ENCODE results near the gene RELCH.
A peak's percentile ranks its signal among the peaks of the same experiment; 100 is the strongest.

Gene RELCH

DNA sequence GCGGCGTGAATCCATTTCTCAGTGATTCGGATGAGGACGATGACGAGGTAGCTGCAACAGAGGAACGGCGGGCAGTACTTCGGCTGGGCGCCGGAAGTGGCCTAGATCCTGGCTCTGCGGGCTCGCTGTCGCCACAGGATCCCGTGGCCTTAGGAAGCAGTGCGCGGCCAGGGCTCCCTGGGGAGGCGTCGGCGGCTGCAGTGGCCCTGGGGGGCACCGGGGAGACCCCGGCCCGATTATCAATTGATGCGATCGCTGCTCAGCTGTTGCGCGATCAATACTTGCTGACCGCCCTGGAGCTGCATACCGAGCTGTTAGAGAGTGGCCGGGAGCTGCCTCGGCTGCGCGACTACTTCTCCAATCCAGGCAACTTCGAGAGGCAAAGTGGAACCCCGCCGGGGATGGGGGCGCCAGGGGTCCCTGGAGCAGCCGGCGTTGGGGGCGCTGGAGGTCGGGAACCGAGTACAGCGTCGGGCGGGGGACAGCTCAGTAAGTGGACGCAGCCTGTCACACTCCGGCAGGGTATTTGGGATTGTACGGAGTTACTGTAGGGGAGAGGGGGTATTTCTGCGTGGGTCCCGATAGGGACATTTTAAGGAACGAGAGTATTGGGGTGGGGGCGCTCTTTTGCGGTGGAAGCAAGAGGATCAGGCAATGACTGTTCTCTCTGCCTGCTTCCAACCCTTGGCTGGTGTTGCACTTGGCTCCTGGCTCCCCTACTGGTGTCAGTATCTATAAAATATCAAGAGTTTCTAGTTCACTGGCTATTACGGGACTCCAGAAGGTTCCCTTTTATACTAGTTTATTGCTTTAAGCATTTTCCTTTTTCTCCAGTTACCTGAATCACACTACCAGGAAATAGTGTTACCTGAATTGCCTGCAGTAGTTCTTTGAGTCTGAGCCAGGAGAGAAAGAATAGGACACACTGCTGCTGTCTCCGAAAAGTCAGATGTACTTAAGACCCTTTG is 772 bp downstream of the RELCH start:
- peak; percentile 18 for DNase-seq

DNA sequence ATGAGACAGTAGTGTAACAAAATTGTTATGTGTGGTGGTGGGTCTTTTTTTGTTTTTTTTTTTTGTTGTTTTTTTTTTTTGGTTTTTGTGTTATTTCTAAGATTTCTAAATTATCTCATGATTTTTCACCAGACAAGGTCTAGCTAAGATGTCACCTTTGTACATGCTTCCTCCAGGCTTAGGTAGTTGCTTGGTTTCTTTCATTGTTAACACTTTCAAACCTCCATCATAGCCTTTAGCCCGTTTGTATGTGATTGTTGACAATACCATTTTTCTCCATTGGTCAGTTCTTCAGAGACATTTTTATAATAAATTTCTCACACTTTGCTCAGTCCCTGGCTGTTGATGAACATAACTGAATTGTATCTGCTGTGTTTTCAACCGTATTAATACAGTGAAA is 2.2 kb downstream of the RELCH start:
- no peak for DNase-seq

DNA sequence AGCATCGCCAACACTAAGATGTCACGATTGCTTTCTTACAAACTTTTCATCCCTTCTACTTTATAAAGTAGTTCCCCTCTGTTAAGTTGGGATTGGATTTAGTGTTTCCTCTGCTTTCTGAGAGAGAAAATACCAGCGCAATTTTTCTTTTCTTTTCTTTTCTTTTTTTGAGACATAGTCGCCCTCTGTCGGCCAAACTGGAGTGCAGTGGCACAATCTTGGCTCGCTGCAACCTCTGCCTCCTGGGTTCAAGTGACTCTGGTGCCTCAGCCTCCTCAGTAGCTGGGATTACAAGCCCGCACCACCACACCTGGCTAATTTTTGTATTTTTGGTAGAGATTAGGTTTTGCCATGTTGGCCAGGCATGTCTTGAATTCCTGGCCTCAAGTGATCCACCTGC is 9.0 kb downstream of the RELCH start:
- no peak for DNase-seq

DNA sequence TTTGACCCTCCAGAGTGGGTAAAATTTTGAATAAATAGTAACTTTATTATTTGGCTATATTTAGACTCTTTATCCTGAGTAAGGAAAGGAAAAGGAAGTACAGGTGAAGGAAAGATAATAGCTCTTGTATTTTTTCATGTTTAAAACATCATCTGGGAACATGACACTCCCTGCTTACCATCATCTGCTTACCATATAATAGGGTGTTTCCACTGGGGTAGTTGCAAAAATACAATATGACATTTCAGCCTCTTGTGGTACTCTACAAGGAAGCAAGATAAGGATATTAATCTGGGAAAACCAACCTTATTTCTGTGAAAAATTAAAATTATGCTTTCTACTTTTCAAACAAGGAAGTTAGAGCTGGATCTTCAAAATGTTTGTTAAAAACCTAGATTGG is 9.9 kb downstream of the RELCH start:
- DNase-seq = no peak

DNA sequence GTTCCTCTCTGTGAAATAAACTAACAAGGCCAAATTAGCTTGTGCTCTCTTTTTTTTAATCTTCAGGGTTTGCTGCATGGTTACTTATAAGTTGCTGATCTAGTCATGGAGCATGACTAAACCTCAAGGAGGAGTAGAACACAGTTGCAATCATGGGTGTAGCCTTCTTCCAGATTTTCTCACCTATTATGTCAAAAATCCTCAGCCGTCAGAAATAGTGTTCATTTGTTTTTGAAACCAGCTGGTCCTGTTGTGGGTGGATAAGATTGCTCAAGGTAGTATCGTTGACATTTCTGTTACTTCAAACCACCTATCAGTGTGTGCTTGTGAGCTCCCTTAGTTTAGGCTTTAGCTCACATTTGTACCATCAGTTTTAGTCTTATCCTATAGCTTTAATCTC is 11.2 kb downstream of the RELCH start:
- no peak for DNase-seq

DNA sequence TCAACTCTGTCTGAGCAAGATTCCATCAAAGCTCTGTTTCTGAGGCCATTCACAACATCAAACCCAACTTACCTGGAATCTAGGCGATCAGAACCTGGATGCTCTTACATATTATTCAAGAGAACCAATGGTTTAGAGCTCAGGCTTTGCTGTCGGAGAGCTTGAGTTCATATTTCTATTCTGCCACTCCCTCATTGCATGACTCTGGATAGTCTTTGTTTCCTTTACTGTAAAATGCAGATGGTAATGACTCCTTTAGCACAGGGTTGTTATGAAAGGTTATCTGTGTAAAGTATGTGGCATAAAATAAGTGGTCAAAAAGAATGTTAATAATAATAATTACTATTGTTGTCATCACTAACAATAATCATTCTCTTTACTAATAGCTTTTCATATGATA is 12.6 kb downstream of the RELCH start:
- no peak for DNase-seq

DNA sequence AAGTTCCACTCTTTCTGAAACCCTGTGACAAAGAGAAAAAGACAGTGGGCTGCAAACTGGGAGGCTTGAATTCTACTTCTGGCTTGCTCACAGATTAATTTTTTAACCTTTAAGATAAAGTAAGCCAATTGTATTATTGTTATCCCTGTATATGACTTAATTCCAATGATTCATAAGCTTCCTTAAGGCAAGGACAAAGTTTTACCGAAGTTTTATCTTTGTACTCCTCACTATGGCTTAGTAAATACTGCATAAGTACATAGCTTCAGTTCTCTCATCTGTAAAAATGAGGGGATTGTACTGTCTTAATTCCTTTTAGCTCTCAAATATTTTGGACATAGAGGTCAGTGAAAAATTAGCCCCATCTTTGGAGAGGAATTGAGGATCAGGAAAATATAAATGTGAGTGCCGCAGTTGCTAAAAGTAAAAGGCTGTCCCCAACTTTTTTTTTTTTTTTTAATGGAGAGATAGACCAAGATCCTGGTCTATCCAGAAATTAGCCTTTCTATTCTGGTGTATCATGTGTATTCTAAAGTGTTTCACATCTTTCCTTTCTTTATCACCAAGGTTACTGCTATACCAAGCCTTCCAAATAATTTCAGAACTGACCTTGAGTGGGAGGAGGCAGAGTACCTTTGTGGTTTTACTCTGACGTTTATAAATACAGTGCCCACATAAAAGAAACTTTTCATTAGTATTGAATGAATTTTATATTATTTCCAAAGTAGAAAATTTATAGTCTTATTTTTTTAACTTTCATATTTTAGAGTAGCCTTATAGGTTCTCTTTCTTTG is 13.3 kb downstream of the RELCH start:
- DNase-seq = no peak

DNA sequence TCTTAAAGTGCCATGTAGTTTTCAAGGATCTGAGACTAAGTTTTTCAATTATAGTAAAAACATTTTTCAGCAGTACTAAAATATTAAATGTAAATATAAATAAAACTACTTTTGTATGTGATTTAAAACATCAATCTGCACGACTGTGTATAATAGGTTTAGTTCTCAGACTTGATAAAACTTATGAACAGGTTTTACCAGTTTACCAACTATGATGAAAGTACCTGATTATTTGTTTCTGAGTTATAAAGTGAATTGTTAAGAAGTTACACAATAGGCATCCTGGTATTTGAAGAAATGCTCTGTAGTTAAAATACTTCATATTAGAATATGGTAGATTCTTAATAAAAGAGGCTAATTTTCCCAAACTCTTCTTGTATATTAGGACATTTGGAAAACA is 14.8 kb downstream of the RELCH start:
- DNase-seq = no peak

DNA sequence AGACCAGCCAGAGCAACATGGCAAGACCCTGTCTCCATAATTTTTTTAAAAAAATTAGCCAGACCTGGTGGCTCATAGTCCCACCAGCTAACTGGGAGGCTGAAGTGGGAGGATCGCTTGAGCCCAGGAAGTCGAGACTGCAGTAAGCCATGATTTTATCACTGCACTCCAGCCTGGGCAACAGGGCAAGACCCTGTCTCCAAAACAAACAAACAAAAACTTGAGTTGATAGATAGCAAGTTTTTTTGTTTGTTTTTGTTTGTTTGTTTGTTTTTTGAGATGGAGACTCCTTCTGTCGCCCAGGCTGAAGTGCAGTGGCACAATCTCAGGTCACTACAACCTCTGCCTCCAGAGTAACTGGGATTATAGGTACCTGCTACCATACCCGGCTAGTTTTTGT is 18.8 kb downstream of the RELCH start:
- DNase-seq = no peak

DNA sequence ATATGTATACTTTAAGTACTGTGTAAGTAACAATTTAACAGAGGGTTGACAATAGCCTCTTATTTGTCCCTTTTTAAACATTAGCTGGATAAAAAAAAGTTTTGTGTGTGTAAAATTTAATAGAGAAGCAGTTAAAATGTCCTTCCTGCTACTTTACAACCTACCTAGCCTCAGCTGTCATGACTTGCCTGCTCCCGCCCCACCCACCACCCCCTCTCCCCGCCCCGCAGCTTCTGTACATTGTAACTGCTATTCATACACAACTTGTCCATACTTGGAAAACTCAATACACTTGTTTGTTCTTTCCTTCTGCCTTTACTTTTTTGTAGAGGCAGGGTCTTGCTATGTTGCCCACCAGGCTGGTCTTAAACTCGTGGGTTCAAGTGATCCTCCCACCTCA is 19.5 kb downstream of the RELCH start:
- no peak for DNase-seq

DNA sequence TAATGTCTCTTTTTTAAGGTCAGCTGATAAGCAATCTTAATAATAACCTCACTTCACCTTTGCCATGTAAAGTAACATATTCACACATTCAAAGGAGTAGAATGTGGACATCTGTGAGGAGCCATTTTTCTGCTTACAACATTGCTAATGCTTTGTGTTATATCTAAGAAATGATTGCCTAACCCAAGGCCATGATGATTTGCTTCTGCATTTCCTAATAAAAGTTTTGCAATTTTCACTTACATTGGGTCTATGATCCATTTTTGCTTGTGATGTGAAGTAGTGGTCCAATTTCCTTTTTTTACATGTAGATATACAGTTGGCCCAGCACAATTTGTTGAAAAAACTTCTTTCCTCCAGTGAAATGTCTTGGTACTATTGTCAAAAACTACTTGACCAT is 22.0 kb downstream of the RELCH start:
- no peak for DNase-seq

DNA sequence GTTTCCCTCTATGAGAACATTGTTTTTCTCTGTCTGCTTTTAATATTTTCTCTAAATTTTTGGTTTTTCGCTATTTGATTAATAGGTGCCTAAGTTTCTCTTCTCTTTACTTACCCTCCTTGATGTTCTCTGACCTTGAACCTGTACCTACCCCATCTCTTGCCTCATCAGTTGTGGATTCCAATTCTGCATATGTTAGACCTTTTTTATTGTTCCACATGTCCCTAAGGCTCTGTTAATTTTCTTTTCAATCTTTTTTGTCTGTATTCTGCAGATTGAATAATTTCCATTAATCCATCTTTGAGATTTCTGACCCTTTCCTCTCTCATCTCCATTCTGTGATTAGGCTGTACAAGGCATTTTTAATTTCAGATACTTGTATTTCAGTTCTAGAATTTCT is 23.1 kb downstream of the RELCH start:
- no peak for DNase-seq

DNA sequence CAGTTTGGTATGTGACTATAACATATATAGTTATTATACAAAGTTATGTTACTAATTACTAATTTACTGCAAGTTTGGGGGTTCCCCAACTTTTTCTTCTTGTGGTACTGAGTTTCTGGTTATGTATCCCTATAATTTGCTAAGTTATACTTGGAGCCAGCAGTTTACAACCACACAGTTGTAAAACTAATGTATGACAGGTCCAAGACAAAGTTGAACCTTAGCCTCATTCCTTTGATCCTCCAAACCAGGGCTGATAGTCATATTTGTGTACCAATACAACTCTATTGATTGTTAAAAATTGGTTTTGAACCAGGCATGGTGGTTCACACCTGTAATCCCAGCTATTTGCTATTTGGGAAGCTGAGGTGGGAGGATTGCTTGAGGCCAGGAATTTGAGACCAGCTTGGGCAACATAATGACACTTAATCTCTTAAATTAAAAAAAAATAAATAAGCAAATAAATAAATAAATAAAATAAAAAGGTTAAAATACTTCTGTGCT is 24.3 kb downstream of the RELCH start:
- DNase-seq = no peak

DNA sequence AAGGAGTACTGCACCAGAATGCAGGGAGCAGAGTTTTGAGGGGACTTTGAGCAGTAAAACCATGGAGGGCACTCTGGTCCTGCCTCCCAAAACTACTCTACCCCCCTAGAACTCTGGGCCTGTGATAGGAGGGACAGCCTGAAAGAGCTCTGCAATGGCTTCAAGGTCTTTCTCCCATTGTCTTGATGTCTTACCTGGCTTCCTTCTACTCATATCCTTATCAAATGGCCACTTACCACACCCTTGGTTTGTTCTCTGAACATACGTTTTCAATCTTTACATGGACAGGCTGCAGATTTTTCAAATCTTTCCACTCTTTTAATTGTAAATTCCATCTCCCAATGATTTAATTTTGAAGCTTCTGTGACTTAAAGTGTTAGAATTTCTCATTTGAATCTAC is 27.7 kb downstream of the RELCH start:
- no peak for DNase-seq

DNA sequence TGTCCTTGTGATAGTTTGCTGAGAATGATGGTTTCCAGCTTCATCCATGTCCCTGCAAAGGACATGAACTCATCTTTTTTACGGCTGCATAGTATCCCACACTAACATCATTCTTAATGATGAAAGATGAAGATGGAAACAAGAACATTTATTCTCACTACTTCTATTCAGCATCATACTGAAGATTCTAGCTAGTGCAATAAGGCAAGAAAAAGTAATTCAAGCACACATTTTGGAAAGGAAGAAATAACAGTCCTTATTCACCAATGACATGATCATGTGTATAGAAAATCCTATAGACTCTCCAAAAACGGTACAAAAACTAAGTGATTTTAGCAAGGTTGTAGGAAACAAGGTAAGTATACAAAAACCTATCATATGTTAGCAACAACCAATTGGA is 37.2 kb downstream of the RELCH start:
- DNase-seq = no peak

DNA sequence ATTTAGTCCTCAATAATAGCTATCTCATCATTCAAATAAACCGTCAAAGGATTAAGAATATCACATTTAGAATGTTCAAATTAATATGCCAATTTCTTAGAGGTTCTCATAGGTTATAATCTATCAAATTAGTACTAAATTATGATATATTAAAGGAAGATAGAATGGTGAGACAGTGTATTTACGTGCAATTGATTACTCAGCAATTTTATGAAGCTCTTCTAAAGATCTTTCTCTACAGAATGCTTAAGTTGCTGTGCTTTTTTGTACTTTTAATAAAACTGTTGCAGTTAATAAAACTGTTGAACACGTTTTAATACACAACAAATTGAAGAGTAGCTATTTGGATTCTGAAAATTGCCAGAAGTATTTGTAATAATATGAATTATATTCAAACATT is 39.0 kb downstream of the RELCH start:
- no peak for DNase-seq

DNA sequence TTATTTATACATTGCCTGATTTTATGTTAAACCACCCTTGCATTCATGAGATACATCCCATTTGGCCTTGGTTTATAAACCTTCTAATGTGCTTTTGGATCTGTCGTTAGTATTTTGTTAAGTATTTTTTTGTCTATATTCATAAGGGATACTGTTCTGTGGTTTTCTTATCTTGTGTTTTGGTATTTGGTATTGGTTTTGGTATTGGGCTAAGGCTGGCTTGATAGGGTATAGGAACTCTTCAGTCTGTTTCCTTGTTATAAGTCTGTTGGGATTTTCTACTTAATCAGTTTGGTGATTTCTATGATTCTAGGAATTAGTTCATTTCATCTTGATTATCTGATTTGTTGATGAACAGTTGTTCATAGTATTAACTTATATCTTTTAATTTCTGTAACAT is 49.2 kb downstream of the RELCH start:
- DNase-seq = no peak

DNA sequence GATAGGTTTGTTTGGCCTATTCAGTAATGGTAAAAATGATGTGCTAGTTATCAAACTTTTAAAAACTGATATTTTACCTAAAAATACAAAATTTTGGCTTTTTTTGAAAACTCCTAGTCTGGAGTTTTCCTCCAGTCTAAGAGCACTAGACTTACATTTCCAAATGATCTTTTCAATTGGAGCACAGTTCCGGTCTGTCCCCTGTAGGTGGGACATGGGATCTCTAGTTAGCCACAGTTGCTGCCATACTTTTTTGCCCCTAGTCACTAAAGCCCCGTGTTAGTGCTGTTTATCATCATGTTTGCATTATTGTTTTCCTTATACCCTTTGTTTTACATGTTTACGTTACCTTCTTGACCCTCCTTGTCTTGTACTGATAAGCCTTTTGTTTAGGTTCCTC is 52.4 kb downstream of the RELCH start:
- no peak for DNase-seq

DNA sequence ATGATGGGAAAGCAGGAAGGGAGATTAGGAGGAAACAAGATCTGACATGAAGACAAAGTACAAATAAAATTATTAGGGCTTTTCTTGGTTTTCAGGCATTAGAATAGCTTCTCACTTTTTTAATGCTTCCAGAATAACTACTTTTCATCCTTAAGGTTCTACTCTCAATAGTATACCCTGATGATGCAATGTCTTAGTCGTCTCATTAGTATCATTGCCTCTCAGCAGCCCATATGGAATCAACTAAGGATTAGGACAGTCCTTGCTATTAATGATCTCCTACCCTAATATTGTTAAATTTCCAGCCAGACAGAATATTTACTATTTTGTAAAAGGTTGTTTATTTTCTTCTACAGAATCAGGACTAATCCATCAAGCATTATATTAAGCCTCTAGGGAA is 55.9 kb downstream of the RELCH start:
- DNase-seq = peak; percentile 27

DNA sequence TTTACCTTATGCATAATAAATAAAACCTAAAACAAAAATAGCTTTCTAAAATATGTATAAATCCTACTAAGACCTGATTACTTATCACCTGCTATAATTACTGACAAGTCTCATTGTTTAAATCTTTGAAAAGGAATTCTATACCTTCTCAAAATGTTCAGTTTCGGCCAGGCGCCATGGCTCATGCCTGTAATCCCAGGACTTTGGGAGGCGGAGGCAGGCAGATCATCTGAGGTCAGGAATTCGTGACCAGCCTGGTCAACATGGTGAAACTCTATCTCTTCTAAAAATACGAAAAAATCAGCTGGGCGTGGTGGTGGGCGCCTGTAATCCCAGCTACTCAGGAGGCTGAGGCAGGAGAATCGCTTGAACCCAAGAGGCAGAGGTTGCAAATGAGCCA is 58.1 kb downstream of the RELCH start:
- DNase-seq = no peak

DNA sequence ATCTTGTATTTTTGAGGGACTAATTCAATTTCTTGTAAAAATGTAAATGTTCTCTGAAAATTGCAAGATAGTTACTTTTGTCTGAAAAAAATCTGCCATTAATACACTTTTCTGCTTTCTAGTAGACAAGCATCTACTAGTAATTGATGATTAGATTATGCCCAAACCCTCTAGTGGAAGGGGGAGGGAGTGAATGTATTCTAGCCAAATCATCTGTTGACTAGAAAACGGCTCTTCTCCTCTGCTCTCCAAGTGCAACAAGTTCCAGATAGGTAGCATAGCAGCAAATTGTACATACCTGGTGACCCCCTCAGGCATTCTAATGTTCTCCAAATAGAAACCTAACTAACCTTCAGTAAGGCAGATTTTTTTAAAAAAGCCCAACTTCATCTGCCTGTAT is 58.6 kb downstream of the RELCH start:
- DNase-seq = no peak

DNA sequence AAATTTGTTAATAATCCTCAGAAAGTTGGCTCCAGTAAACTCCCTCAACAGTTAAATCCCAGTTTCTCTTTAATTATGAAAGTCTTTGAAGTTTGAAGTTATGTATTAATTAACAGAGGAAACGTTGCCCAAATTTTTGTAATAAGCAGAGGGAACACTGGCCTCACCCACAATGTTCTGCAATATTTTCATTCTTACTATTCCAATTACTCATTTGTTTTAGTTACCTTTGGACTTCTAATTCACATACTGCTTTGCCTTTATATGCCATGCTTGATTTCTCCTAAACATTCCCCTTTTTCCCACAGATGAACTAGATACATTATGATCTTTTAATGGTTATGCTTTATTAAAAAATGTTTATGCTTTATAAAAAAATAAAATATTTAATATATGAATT is 61.3 kb downstream of the RELCH start:
- DNase-seq = no peak

DNA sequence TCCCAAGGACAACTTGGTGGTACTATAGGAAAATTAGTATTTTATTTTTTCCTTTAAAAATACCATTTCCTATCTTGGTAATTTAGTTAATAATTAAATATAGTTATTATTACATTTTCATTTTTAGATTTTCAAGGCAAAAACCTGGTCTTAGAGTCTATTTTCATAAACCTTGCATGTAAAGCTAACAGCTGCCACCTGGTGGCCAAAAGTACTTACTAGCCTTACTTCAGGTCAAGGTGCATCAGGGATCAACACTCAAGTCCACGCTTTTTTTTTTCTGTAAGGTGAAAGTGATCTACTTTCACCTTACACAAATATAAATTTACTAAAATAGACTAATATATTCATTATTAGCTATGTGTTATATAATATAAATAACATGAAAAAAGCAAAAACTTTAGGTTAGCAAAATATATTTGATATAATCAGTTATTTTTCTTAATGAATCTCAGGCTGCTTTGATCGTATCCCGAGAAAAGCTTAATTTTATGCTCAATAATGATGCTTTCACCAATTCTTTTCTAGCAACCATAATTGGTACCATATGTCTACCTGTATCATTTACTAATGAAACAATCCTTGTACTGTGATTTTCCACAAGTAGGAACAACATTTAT is 62.5 kb downstream of the RELCH start:
- DNase-seq = peak; percentile 61

DNA sequence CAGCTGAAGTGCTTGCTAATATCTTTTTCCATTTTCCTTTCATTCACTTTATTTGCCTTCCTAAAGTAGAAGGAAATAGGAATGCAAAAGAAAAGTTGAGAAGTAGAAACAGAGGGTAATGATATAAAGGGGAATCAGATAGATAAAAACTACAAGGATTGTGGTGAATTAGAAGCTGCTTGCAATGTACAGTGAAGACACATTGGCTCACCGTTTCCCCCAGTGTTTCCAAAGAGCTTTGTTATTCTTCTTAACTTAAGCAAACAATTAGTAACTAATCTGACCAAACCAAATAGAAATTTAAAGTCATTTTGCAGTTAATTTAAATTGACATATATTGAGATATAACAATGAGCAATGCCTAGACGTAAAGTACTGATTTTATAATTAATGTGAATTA is 63.4 kb downstream of the RELCH start:
- no peak for DNase-seq
